ENCODE measurements around the gene SNTB2. TPM values are rescaled to one million over a fixed set of nuclear protein-coding genes. Genes with fewer than 3 reads are reported as not detected.
A peak's percentile ranks its signal among the peaks of the same experiment; 100 is the strongest.

Gene SNTB2
- total RNA-seq, 1 donor, result 35.5 TPM

GRCh38 chr16:69316595-69317034, 129.7 kb downstream of the SNTB2 start:
- H3K9me3 ChIP-seq (ENCODE audit: low read depth, low read length), result no peaks in the 10 kb centered on the region
- peaks cover 28% of the 10 kb centered on the region for H4K20me1 ChIP-seq (ENCODE audit: insufficient read depth, low read length)
- H2AFZ ChIP-seq (ENCODE audit: low read length), result no peak overlapping the region
- H3K27me3 ChIP-seq (ENCODE audit: insufficient read depth, low read length), result no peaks in the 10 kb centered on the region
- no peak for TF ChIP-seq CTCF (IDR thresholded peaks at IDR 0.05; ENCODE audit: extremely low read depth, low read depth, low read length)
- no peak overlapping the region for H3K4me2 ChIP-seq (ENCODE audit: insufficient read depth, low read length)
- H3K79me2 ChIP-seq (ENCODE audit: insufficient read depth, low read length), result peaks cover 85% of the 10 kb centered on the region
- H3K27ac ChIP-seq (ENCODE audit: low read depth, low read length), result no peak overlapping the region
- no peak for DNase-seq (ENCODE audit: insufficient read length, low spot score, missing footprints)
- H3K36me3 ChIP-seq (ENCODE audit: insufficient read depth, low read length), result peaks cover 75% of the 10 kb centered on the region
- H3K4me1 ChIP-seq (ENCODE audit: insufficient read depth, low read length), result peaks cover 6% of the 10 kb centered on the region
- no peak overlapping the region for H3K4me3 ChIP-seq (ENCODE audit: insufficient read depth, low read length)

- no peak overlapping the region for H2AFZ ChIP-seq (ENCODE audit: low read length)
These were observed 131.4 kb downstream of the SNTB2 start for GRCh38 chr16:69318177-69318910.

GRCh38 chr16:69318911-69319289, 131.9 kb downstream of the SNTB2 start:
- peak; percentile 58 for DNase-seq (ENCODE audit: insufficient read length, low spot score, missing footprints)
- Histone ChIP-seq H3K27me3 (ENCODE audit: insufficient read depth, low read length) (no peaks in the 10 kb centered on the region), H3K27ac (ENCODE audit: low read depth, low read length) (no peak overlapping the region), H3K79me2 (ENCODE audit: insufficient read depth, low read length) (peaks cover 82% of the 10 kb centered on the region), H3K9me3 (ENCODE audit: low read depth, low read length) (no peaks in the 10 kb centered on the region), H4K20me1 (ENCODE audit: insufficient read depth, low read length) (peaks cover 27% of the 10 kb centered on the region), H3K4me2 (ENCODE audit: insufficient read depth, low read length) (no peak overlapping the region), H3K36me3 (ENCODE audit: insufficient read depth, low read length) (peaks cover 96% of the 10 kb centered on the region), H3K4me3 (ENCODE audit: insufficient read depth, low read length) (no peak overlapping the region), H2AFZ (ENCODE audit: low read length) (no peak overlapping the region), H3K4me1 (ENCODE audit: insufficient read depth, low read length) (no peaks in the 10 kb centered on the region)
- TF ChIP-seq CTCF (IDR thresholded peaks at IDR 0.05; ENCODE audit: extremely low read depth, low read depth, low read length), result no peak

More at GRCh38 chr16:69318177-69318910, 131.4 kb downstream of the SNTB2 start:
- DNase-seq (ENCODE audit: insufficient read length, low spot score, missing footprints), result peak; percentile 34
- no peaks in the 10 kb centered on the region for H3K27me3 ChIP-seq (ENCODE audit: insufficient read depth, low read length)
- H3K9me3 ChIP-seq (ENCODE audit: low read depth, low read length), result no peaks in the 10 kb centered on the region
- TF ChIP-seq CTCF (IDR thresholded peaks at IDR 0.05; ENCODE audit: extremely low read depth, low read depth, low read length), result no peak
- peaks cover 84% of the 10 kb centered on the region for H3K79me2 ChIP-seq (ENCODE audit: insufficient read depth, low read length)
- no peak overlapping the region for H3K27ac ChIP-seq (ENCODE audit: low read depth, low read length)
- no peak overlapping the region for H3K4me3 ChIP-seq (ENCODE audit: insufficient read depth, low read length)
- H3K36me3 ChIP-seq (ENCODE audit: insufficient read depth, low read length), result peaks cover 92% of the 10 kb centered on the region
- H3K4me2 ChIP-seq (ENCODE audit: insufficient read depth, low read length), result no peak overlapping the region
- H4K20me1 ChIP-seq (ENCODE audit: insufficient read depth, low read length), result peaks cover 32% of the 10 kb centered on the region
- no peaks in the 10 kb centered on the region for H3K4me1 ChIP-seq (ENCODE audit: insufficient read depth, low read length)

- H3K9me3 ChIP-seq (ENCODE audit: low read depth, low read length), result no peaks in the 10 kb centered on the region
These were observed 132.4 kb downstream of the SNTB2 start for GRCh38 chr16:69319381-69319780.

More at GRCh38 chr16:69319381-69319780, 132.4 kb downstream of the SNTB2 start:
- TF ChIP-seq CTCF (IDR thresholded peaks at IDR 0.05; ENCODE audit: extremely low read depth, low read depth, low read length), result no peak
- Histone ChIP-seq H3K4me1 (ENCODE audit: insufficient read depth, low read length) (no peaks in the 10 kb centered on the region), H3K27me3 (ENCODE audit: insufficient read depth, low read length) (no peaks in the 10 kb centered on the region), H4K20me1 (ENCODE audit: insufficient read depth, low read length) (peaks cover 22% of the 10 kb centered on the region), H3K4me3 (ENCODE audit: insufficient read depth, low read length) (no peak overlapping the region), H3K36me3 (ENCODE audit: insufficient read depth, low read length) (peaks cover 96% of the 10 kb centered on the region), H2AFZ (ENCODE audit: low read length) (no peak overlapping the region), H3K27ac (ENCODE audit: low read depth, low read length) (no peak overlapping the region), H3K4me2 (ENCODE audit: insufficient read depth, low read length) (no peak overlapping the region), H3K79me2 (ENCODE audit: insufficient read depth, low read length) (peaks cover 82% of the 10 kb centered on the region)
- no peak for DNase-seq (ENCODE audit: insufficient read length, low spot score, missing footprints)
